Activated effector memory CD4-positive, alpha-beta T cell treated with anti-CD3 and anti-CD28 coated beads, Interleukin-2, amount 50 U/mL, for 16 hours (primary cell): ENCODE measurements around the gene CDHR5.

Experiments
- DNase-seq: peaks from one replicate; pipeline ENCODE4 v3.0.0-alpha.2; 2020

The CDHR5 gene

GRCh38 chr11:581342-581741 is 43.4 kb downstream of the CDHR5 start:
- no peak for DNase-seq

GRCh38 chr11:579830-580601 is 44.7 kb downstream of the CDHR5 start:
- no peak for DNase-seq

GRCh38 chr11:578276-579035 is 46.3 kb downstream of the CDHR5 start:
- no peak for DNase-seq

GRCh38 chr11:577611-577894 is 47.2 kb downstream of the CDHR5 start:
- DNase-seq = no peak

GRCh38 chr11:576811-577610 is 47.7 kb downstream of the CDHR5 start:
- DNase-seq = peak; percentile 72

- peak; percentile 98 for DNase-seq
Measured at GRCh38 chr11:575996-576768, 48.6 kb downstream of the CDHR5 start, which contains the start of gene PHRF1. Gene PHRF1 (plus strand): TSS chr11:576470. CDS start chr11:581513, 5,043 bp downstream.

GRCh38 chr11:575313-575995 is 49.3 kb downstream of the CDHR5 start:
- no peak for DNase-seq

- DNase-seq = peak; percentile 71
Measured at GRCh38 chr11:574632-575312, 50.0 kb downstream of the CDHR5 start.

GRCh38 chr11:574031-574570 is 50.7 kb downstream of the CDHR5 start:
- peak; percentile 67 for DNase-seq

- no peak for DNase-seq
Measured at GRCh38 chr11:573146-573759, 51.5 kb downstream of the CDHR5 start.

GRCh38 chr11:571802-572185 is 53.0 kb downstream of the CDHR5 start:
- no peak for DNase-seq

GRCh38 chr11:569158-569885 is 55.4 kb downstream of the CDHR5 start:
- no peak for DNase-seq

GRCh38 chr11:568306-569157 is 56.2 kb downstream of the CDHR5 start:
- DNase-seq = peak; percentile 97

GRCh38 chr11:567629-568292 is 57.0 kb downstream of the CDHR5 start:
- peak; percentile 69 for DNase-seq

- DNase-seq = peak; percentile 67
Measured at GRCh38 chr11:567011-567628, 57.6 kb downstream of the CDHR5 start.
